Measurements from ENCODE around the gene TXK.

GRCh38 chr4:48031802-48032525 is 102.1 kb downstream of the TXK start:
- TF ChIP-seq CTCF (IDR thresholded peaks at IDR 0.05) (no peak), POLR2AphosphoS5 (IDR thresholded peaks at IDR 0.05) (no peak)
